Astrocyte (in vitro differentiated cells and primary cell): ENCODE measurements around the gene PALMD. TPM values are rescaled to one million over a fixed set of nuclear protein-coding genes. Genes with fewer than 3 reads are reported as not detected.

ENCODE experiments used
- DNase-seq: peaks from one replicate; pipeline ENCODE4 v3.0.0-alpha.2; 2010; ENCODE audit warnings: low read depth
- FAIRE-seq: peaks from 2 replicates; lab custom pipeline; 2011; peaks lifted over from hg19 to GRCh38; lab: Jason Lieb, UNC
- H2AFZ ChIP-seq: 2 replicates; pipeline ENCODE4 v1.6.0; 2012; ENCODE audit warnings: low read depth, low read length, inconsistent platforms
- H3K27ac ChIP-seq: 2 replicates; pipeline ENCODE4 v1.5.1; 2011; ENCODE audit warnings: low read depth, low read length, inconsistent platforms
- H3K27me3 ChIP-seq: 2 replicates; pipeline ENCODE4 v1.6.0; 2011; ENCODE audit warnings: low read length, inconsistent platforms; ENCODE audit not compliant: insufficient read depth
- H3K36me3 ChIP-seq: 2 replicates; pipeline ENCODE4 v1.5.1; 2011; ENCODE audit warnings: low read length, inconsistent platforms; ENCODE audit not compliant: insufficient read depth
- H3K4me1 ChIP-seq: 2 replicates; pipeline ENCODE4 v1.5.1; 2011; ENCODE audit warnings: low read length, inconsistent platforms; ENCODE audit not compliant: insufficient read depth
- H3K4me2 ChIP-seq: 2 replicates; pipeline ENCODE4 v1.6.0; 2012; ENCODE audit warnings: low read length, inconsistent platforms
- H3K4me3 ChIP-seq: 2 replicates; pipeline ENCODE4 v1.5.1; 2011; ENCODE audit warnings: low read depth, mild to moderate bottlenecking, low read length, inconsistent platforms; ENCODE audit not compliant: insufficient read depth
- H3K79me2 ChIP-seq: 2 replicates; pipeline ENCODE4 v1.6.0; 2012; ENCODE audit warnings: mild to moderate bottlenecking, low read length, inconsistent platforms; ENCODE audit not compliant: insufficient read depth
- H3K9ac ChIP-seq: 2 replicates; pipeline ENCODE4 v1.6.0; 2012; ENCODE audit warnings: mild to moderate bottlenecking, low read length, inconsistent platforms
- H3K9me3 ChIP-seq: 2 replicates; pipeline ENCODE4 v1.5.1; 2012; ENCODE audit warnings: low read depth, mild to moderate bottlenecking, low read length, inconsistent platforms; ENCODE audit not compliant: insufficient read depth
- H4K20me1 ChIP-seq: 2 replicates; pipeline ENCODE4 v1.6.0; 2012; ENCODE audit warnings: low read length, inconsistent platforms; ENCODE audit not compliant: insufficient read depth
- H3K27ac Mint-ChIP-seq: one replicate; pipeline ENCODE4 v1.8.0; 2021; ENCODE audit warnings: mild to moderate bottlenecking, mixed read lengths; ENCODE audit not compliant: unreplicated experiment
- H3K27me3 Mint-ChIP-seq: one replicate; pipeline ENCODE4 v1.8.0; 2021; ENCODE audit warnings: low read depth, mixed read lengths; ENCODE audit not compliant: unreplicated experiment
- H3K36me3 Mint-ChIP-seq: one replicate; pipeline ENCODE4 v1.8.0; 2021; ENCODE audit warnings: low read depth, mixed read lengths; ENCODE audit not compliant: unreplicated experiment
- H3K4me1 Mint-ChIP-seq: one replicate; pipeline ENCODE4 v1.8.0; 2021; ENCODE audit warnings: low read depth, mixed read lengths; ENCODE audit not compliant: unreplicated experiment
- H3K4me3 Mint-ChIP-seq: one replicate; pipeline ENCODE4 v1.8.0; 2021; ENCODE audit warnings: mild to moderate bottlenecking, moderate library complexity, mixed read lengths; ENCODE audit not compliant: unreplicated experiment
- H3K9me3 Mint-ChIP-seq: one replicate; pipeline ENCODE4 v1.8.0; 2021; ENCODE audit warnings: mild to moderate bottlenecking, mixed read lengths; ENCODE audit not compliant: unreplicated experiment
- EZH2 ChIP-seq: IDR thresholded peaks from 2 replicates; pipeline ENCODE4 v1.6.1; 2012; ENCODE audit warnings: mild to moderate bottlenecking, low read length, inconsistent platforms; ENCODE audit not compliant: insufficient read depth
- total RNA-seq: library from RNA; stranded (reverse); gene quantifications from 2 replicates; pipeline ENCODE4 v1.2.1, GENCODE V29; 2021
- TF ChIP-seq, protein P1 (sequence below): IDR thresholded peaks from 2 replicates; pipeline ENCODE4 v1.5.1; 2011; ENCODE audit warnings: low read depth, mild to moderate bottlenecking, inconsistent platforms, low read length, moderate library complexity; ENCODE audit not compliant: insufficient read depth

Gene PALMD
- total RNA-seq, 1 donor from 2014 or later = 0.41 TPM

DNA sequence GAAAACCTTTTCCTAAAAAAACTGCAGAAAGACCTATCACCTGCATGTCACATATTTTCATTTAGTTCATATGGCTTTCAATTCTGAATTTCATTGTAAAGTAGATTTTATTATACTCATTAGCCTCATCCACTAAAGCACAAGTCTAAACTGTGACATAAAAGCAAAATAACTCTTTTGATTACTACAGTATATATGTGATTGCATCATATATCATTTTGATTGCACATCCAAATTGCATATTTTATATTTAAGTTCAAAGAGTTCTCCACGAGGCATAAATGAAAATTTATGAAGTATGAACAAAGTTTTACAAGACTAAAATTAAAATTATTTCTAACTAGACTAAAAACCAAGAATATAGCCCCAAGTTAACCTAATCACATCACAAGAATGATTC is 19.3 kb downstream of the PALMD start:
- Histone ChIP-seq H3K36me3 (no peaks in the 10 kb centered on the region), H2AFZ (no peak overlapping the region), H3K9ac (no peak overlapping the region), H3K27me3 (no peaks in the 10 kb centered on the region), H4K20me1 (no peaks in the 10 kb centered on the region), H3K79me2 (no peaks in the 10 kb centered on the region), H3K4me2 (no peak overlapping the region), H3K27ac (no peak overlapping the region), H3K4me3 (no peak overlapping the region), H3K9me3 (no peaks in the 10 kb centered on the region), H3K4me1 (no peaks in the 10 kb centered on the region)
- Mint-ChIP-seq H3K9me3 (no peaks in the 10 kb centered on the region), H3K4me3 (no peak overlapping the region), H3K36me3 (no peaks in the 10 kb centered on the region), H3K27me3 (no peaks in the 10 kb centered on the region), H3K27ac (no peak overlapping the region), H3K4me1 (no peaks in the 10 kb centered on the region)
- TF ChIP-seq EZH2 = no peak
- TF ChIP-seq, protein P1, sequence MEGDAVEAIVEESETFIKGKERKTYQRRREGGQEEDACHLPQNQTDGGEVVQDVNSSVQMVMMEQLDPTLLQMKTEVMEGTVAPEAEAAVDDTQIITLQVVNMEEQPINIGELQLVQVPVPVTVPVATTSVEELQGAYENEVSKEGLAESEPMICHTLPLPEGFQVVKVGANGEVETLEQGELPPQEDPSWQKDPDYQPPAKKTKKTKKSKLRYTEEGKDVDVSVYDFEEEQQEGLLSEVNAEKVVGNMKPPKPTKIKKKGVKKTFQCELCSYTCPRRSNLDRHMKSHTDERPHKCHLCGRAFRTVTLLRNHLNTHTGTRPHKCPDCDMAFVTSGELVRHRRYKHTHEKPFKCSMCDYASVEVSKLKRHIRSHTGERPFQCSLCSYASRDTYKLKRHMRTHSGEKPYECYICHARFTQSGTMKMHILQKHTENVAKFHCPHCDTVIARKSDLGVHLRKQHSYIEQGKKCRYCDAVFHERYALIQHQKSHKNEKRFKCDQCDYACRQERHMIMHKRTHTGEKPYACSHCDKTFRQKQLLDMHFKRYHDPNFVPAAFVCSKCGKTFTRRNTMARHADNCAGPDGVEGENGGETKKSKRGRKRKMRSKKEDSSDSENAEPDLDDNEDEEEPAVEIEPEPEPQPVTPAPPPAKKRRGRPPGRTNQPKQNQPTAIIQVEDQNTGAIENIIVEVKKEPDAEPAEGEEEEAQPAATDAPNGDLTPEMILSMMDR = no peak
- DNase-seq = no peak
- FAIRE-seq = no peak

DNA sequence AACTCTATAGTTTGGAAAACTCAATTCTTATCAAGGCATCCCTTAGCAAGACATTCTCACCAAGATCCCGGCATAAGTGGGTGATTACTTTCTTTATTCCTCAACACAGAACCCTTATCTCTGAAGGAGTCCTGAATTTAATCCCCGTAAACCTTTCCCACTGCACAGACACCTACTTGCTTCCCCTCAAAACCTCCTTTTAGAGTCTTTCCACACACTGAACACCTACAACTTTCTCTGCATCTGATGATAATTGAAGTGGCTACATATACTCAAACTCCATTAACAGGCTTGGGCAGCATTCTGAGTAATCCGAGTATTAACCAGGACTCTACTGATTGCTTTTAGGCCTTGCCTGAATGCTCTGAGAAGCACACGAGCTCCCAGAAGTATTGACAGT is 23.5 kb downstream of the PALMD start:
- Histone ChIP-seq H2AFZ (no peak overlapping the region), H3K9me3 (no peaks in the 10 kb centered on the region), H3K4me3 (no peak overlapping the region), H3K27ac (no peak overlapping the region), H4K20me1 (no peaks in the 10 kb centered on the region), H3K9ac (no peak overlapping the region), H3K79me2 (no peaks in the 10 kb centered on the region), H3K27me3 (no peaks in the 10 kb centered on the region), H3K4me2 (no peak overlapping the region), H3K36me3 (no peaks in the 10 kb centered on the region), H3K4me1 (no peaks in the 10 kb centered on the region)
- TF ChIP-seq, protein P1 = no peak
- TF ChIP-seq EZH2 = no peak
- FAIRE-seq = no peak
- peaks cover 1% of the 10 kb centered on the region for H3K4me1 Mint-ChIP-seq
- no peak overlapping the region for H3K27ac Mint-ChIP-seq
- no peaks in the 10 kb centered on the region for H3K9me3 Mint-ChIP-seq
- no peaks in the 10 kb centered on the region for H3K36me3 Mint-ChIP-seq
- H3K4me3 Mint-ChIP-seq = no peak overlapping the region
- H3K27me3 Mint-ChIP-seq = no peaks in the 10 kb centered on the region
- no peak for DNase-seq

DNA sequence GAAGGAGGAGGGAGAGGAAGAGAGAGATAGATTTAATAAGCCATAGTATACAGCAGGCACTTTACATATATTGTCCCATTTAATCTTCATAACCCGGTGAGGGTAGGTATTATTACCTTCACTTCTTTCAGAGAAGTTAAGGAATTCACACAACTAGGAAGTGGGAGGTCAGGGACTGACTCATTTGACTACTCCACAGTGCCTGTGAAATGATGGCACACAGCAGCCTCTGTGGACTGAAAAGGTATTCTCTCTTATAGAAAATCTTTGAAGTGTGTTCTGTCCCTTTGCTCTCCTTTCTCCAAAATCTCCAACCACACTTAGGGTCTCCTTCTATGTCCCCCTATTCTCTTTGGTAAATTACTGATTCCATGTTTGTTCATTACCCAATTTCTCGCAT is 23.9 kb downstream of the PALMD start:
- Mint-ChIP-seq H3K4me3 (no peak overlapping the region), H3K36me3 (no peaks in the 10 kb centered on the region), H3K27me3 (no peaks in the 10 kb centered on the region), H3K9me3 (no peaks in the 10 kb centered on the region), H3K4me1 (peaks cover 4% of the 10 kb centered on the region), H3K27ac (no peak overlapping the region)
- H3K27ac ChIP-seq = no peak overlapping the region
- FAIRE-seq (no peak), DNase-seq (no peak)
- H3K79me2 ChIP-seq = no peaks in the 10 kb centered on the region
- H3K4me1 ChIP-seq = no peaks in the 10 kb centered on the region
- no peak for TF ChIP-seq EZH2
- no peaks in the 10 kb centered on the region for H3K9me3 ChIP-seq
- no peak overlapping the region for H3K9ac ChIP-seq
- H2AFZ ChIP-seq = no peak overlapping the region
- H3K27me3 ChIP-seq = no peaks in the 10 kb centered on the region
- no peak overlapping the region for H3K4me2 ChIP-seq
- no peaks in the 10 kb centered on the region for H3K36me3 ChIP-seq
- H3K4me3 ChIP-seq = no peak overlapping the region
- H4K20me1 ChIP-seq = no peaks in the 10 kb centered on the region
